ENCODE data around the gene OR6P1. TPM values are rescaled to one million over a fixed set of nuclear protein-coding genes. Genes with fewer than 3 reads are reported as not detected.

OR6P1 gene
- total RNA-seq, 1 donor from 2014 or later: not detected

- DNase-seq (ENCODE audit: low spot score): no peak
- TF ChIP-seq CTCF (IDR thresholded peaks at IDR 0.05; ENCODE audit: unreplicated experiment): no peak
- Mint-ChIP-seq H3K27ac (ENCODE audit: unreplicated experiment) (no peak overlapping the region), H3K27me3 (ENCODE audit: unreplicated experiment) (peaks cover 1% of the 10 kb centered on the region), H3K4me1 (ENCODE audit: unreplicated experiment) (no peaks in the 10 kb centered on the region), H3K36me3 (ENCODE audit: low read depth, unreplicated experiment) (no peaks in the 10 kb centered on the region), H3K9me3 (ENCODE audit: unreplicated experiment) (no peaks in the 10 kb centered on the region), H3K4me3 (ENCODE audit: unreplicated experiment) (no peak overlapping the region)
These were observed 48.7 kb downstream of the OR6P1 start for GRCh38 chr1:158521666-158522058.

- no peaks in the 10 kb centered on the region for H3K4me1 Mint-ChIP-seq (ENCODE audit: unreplicated experiment)
- no peaks in the 10 kb centered on the region for H3K36me3 Mint-ChIP-seq (ENCODE audit: low read depth, unreplicated experiment)
- no peak overlapping the region for H3K4me3 Mint-ChIP-seq (ENCODE audit: unreplicated experiment)
- no peak for DNase-seq (ENCODE audit: low spot score)
- no peaks in the 10 kb centered on the region for H3K9me3 Mint-ChIP-seq (ENCODE audit: unreplicated experiment)
- peaks cover 1% of the 10 kb centered on the region for H3K27me3 Mint-ChIP-seq (ENCODE audit: unreplicated experiment)
- no peak for TF ChIP-seq CTCF (IDR thresholded peaks at IDR 0.05; ENCODE audit: unreplicated experiment)
- H3K27ac Mint-ChIP-seq (ENCODE audit: unreplicated experiment): no peak overlapping the region
These were observed 49.3 kb downstream of the OR6P1 start for GRCh38 chr1:158520955-158521665.

GRCh38 chr1:158520021-158520420, 50.4 kb downstream of the OR6P1 start:
- no peaks in the 10 kb centered on the region for H3K36me3 Mint-ChIP-seq (ENCODE audit: low read depth, unreplicated experiment)
- H3K4me3 Mint-ChIP-seq (ENCODE audit: unreplicated experiment): no peak overlapping the region
- no peak for TF ChIP-seq CTCF (IDR thresholded peaks at IDR 0.05; ENCODE audit: unreplicated experiment)
- H3K27me3 Mint-ChIP-seq (ENCODE audit: unreplicated experiment): peaks cover 1% of the 10 kb centered on the region
- no peak for DNase-seq (ENCODE audit: low spot score)
- no peaks in the 10 kb centered on the region for H3K9me3 Mint-ChIP-seq (ENCODE audit: unreplicated experiment)
- H3K27ac Mint-ChIP-seq (ENCODE audit: unreplicated experiment): no peak overlapping the region
- no peaks in the 10 kb centered on the region for H3K4me1 Mint-ChIP-seq (ENCODE audit: unreplicated experiment)

GRCh38 chr1:158516966-158517365, 53.4 kb downstream of the OR6P1 start:
- Mint-ChIP-seq H3K27me3 (ENCODE audit: unreplicated experiment) (no peaks in the 10 kb centered on the region), H3K4me3 (ENCODE audit: unreplicated experiment) (no peak overlapping the region), H3K4me1 (ENCODE audit: unreplicated experiment) (no peaks in the 10 kb centered on the region), H3K9me3 (ENCODE audit: unreplicated experiment) (no peaks in the 10 kb centered on the region), H3K27ac (ENCODE audit: unreplicated experiment) (no peak overlapping the region), H3K36me3 (ENCODE audit: low read depth, unreplicated experiment) (no peaks in the 10 kb centered on the region)
- TF ChIP-seq CTCF (IDR thresholded peaks at IDR 0.05; ENCODE audit: unreplicated experiment): no peak
- DNase-seq (ENCODE audit: low spot score): no peak

Other genes starting within 250 kb of the OR6P1 start
- not detected for gene CD1B, start 239.0 kb downstream of the OR6P1 start, total RNA-seq (ENCODE audit: unreplicated experiment)
- gene CD1E, start 216.7 kb downstream of the OR6P1 start, total RNA-seq (ENCODE audit: unreplicated experiment): not detected
- not detected for gene OR10T2, start 171.1 kb downstream of the OR6P1 start, total RNA-seq (ENCODE audit: unreplicated experiment)
- gene OR10K2, start 144.3 kb downstream of the OR6P1 start, total RNA-seq (ENCODE audit: unreplicated experiment): not detected
- gene OR10K1, start 108.7 kb downstream of the OR6P1 start, total RNA-seq (ENCODE audit: unreplicated experiment): not detected
- not detected for gene OR10R2, start 98.4 kb downstream of the OR6P1 start, total RNA-seq (ENCODE audit: unreplicated experiment)
- gene OR6Y1, start 16.2 kb downstream of the OR6P1 start, total RNA-seq (ENCODE audit: unreplicated experiment): not detected
- not detected for gene OR10X1, start 9.3 kb upstream of the OR6P1 start, total RNA-seq (ENCODE audit: unreplicated experiment)
- gene OR10Z1, start 34.7 kb upstream of the OR6P1 start, total RNA-seq (ENCODE audit: unreplicated experiment): not detected
- gene SPTA1, start 116.1 kb upstream of the OR6P1 start, total RNA-seq (ENCODE audit: unreplicated experiment): 6.1 TPM
- gene OR6K2, start 130.1 kb upstream of the OR6P1 start, total RNA-seq (ENCODE audit: unreplicated experiment): not detected
- gene OR6K3, start 150.1 kb upstream of the OR6P1 start, total RNA-seq (ENCODE audit: unreplicated experiment): not detected
- not detected for gene OR6K6, start 184.1 kb upstream of the OR6P1 start, total RNA-seq (ENCODE audit: unreplicated experiment)
- gene OR6N1, start 201.6 kb upstream of the OR6P1 start, total RNA-seq (ENCODE audit: unreplicated experiment): not detected
- not detected for gene OR6N2, start 210.6 kb upstream of the OR6P1 start, total RNA-seq (ENCODE audit: unreplicated experiment)

All from endothelial cell (in vitro differentiated cells).